ENCODE results near the gene UQCRH.

- peak; percentile 5 to 44 (median 36) for TF ChIP-seq CTCF (IDR thresholded peaks at IDR 0.05)
- TF ChIP-seq POLR2A (IDR thresholded peaks at IDR 0.05), result peak in 1 of 2 donors; percentile 28
These were observed 1.5 kb upstream of the UQCRH start for GRCh38 chr1:46301808-46302640.

Data from Peyer's patch (tissue), 4 donors.